Skin epidermis (tissue), 12 donors: ENCODE results near the gene ZNRF2.

Experiments
- H3K27ac ChIP-seq, 21 experiments: fragments of 200-600 bp; sonication (generic) in 11 of 21; one replicate each; pipeline ENCODE4 v1.5.0; 2020; ENCODE audit warnings: mild to moderate bottlenecking in 3 of 21, inconsistent platforms in 2 of 21, moderate library complexity in 2 of 21
- H3K4me3 ChIP-seq, 7 experiments: fragments of 200-600 bp; sonication (generic) in 2 of 7; one replicate each; pipeline ENCODE4 v1.5.0; 2020; ENCODE audit warnings: inconsistent platforms in 2 of 7, mild to moderate bottlenecking in 2 of 7, moderate library complexity in 1 of 7

The ZNRF2 gene

DNA sequence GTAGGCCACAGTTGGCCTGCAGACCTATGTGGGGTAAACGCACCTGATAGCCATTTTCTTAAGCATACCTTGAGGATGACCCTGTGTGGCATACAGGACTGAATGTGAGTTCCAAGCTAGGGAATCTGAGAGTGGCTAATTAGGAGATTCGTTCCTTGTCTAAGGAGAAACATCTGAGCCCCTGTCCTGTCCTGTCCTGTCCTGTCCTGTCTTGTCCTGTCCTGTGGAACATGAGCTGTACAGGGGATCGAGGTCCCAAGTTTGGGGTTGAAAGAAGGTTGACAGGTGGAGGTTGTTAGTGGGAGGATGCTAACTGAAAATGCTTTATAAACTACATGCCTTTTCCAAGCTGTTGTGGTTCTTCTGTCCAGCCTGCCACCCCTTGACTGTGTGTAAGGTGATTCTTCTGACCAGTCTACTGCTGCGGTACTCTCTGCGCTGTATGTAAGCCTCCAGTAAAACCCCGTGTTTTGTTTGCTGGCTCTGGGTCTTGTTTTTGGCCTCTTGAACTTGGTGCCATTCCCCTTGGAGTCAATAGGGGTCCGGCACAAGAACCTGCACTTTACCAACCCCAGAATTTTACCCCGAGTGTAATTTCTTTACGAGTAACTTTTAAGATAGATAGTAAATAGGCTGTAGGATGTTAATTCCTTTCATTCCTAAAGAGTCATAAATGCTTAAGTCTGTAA, 26.4 kb downstream of the ZNRF2 start:
- H3K27ac ChIP-seq = no peak overlapping the region
- no peak overlapping the region for H3K4me3 ChIP-seq

DNA sequence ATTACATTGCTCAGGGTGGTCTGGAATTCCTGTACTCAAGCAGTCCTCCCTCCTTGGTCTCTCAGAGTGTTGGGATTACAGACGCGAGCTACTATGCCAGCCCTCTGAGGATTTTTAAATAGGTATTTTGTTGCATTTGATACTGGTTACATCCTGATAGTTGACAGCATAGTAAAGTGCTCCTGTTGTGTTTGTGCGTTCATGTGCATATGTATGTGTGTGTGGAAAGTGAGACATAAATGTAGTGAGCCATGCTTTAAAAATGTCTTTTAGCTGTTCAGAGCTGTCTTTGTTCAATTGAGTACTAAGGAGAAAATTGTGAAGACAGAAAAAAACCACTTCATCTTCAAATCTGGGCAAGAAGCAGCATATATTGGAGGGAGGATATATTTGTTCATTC, 27.8 kb downstream of the ZNRF2 start:
- Histone ChIP-seq H3K27ac (no peak overlapping the region), H3K4me3 (no peak overlapping the region)

DNA sequence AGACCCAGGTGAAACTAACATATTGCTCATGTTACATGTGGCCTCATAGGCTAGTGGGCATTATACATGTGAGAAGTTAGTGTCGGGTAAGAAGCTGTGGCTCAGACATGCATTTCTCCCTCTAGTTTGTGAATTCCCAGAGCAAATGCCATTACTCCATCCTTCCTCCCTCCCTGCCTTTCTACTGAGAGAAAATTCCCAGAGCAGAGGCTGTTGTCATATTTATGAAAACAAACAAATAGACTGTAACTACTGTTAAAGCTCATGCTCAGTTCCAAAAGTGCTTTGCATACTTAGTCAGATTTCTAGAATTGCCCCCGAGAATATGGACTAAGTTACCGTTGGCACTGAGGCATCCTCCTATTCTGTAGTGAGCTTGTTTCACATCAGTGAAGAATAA, 29.0 kb downstream of the ZNRF2 start:
- H3K4me3 ChIP-seq = no peak overlapping the region
- H3K27ac ChIP-seq = no peak overlapping the region

DNA sequence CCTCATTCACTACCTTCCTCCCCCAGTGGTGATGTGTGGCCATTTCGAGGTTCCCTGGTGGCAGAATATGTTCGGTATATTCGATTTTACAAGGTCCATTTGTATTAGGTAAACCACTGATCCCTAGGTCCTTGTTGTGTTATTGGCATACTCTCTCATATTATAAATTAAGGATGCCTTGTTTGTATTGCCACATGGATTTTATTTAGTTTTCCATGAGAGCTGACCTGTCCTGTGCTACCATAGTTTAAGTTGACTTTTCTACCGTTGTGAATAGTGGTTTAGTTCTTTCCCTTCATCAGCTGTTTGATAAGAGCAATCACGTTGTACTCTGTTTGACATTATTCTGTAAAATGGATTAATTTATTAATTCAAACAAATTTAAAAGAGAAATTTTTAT, 29.4 kb downstream of the ZNRF2 start:
- Histone ChIP-seq H3K4me3 (no peak overlapping the region), H3K27ac (no peak overlapping the region)

DNA sequence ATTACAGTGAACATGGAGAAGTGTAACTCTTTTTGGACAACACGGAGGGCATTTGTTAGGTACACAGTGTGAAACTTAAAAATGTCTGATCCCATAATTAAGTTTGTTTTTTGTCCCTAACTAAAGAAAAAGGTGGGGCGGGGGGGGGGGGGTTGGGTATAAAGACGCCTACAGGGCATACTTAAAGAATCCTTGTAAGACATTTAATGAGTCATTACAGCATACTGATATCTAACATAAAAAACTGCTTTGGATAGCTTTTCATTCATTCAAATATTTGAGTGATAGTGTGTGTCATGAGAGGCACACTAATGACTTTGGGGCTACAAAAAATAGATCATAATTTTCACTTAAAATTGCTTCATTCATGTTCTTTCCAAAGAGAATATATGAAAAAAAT, 31.2 kb downstream of the ZNRF2 start:
- H3K4me3 ChIP-seq = no peak overlapping the region
- no peak overlapping the region for H3K27ac ChIP-seq

DNA sequence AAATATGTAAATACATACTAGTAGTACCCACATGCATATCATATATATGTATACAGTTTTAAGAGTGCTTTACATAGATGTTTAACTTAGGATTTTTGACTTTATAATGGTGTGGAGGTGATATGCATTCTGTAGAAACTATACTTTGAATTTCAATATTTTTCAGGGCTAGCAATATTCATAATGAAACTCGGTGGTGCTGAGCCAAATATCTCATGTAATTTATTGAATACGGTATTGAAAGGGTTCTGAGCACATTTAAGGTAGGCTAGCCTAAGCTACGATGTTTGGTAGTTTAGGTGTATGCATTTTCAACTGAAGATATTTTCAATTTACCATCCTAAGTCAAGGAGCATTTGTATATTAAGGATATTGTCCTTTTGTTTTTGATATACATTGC, 36.0 kb downstream of the ZNRF2 start:
- no peak overlapping the region for H3K4me3 ChIP-seq
- peak overlapping the region in 10 of 21 experiments; percentile 48 to 92 (median 76) for H3K27ac ChIP-seq

DNA sequence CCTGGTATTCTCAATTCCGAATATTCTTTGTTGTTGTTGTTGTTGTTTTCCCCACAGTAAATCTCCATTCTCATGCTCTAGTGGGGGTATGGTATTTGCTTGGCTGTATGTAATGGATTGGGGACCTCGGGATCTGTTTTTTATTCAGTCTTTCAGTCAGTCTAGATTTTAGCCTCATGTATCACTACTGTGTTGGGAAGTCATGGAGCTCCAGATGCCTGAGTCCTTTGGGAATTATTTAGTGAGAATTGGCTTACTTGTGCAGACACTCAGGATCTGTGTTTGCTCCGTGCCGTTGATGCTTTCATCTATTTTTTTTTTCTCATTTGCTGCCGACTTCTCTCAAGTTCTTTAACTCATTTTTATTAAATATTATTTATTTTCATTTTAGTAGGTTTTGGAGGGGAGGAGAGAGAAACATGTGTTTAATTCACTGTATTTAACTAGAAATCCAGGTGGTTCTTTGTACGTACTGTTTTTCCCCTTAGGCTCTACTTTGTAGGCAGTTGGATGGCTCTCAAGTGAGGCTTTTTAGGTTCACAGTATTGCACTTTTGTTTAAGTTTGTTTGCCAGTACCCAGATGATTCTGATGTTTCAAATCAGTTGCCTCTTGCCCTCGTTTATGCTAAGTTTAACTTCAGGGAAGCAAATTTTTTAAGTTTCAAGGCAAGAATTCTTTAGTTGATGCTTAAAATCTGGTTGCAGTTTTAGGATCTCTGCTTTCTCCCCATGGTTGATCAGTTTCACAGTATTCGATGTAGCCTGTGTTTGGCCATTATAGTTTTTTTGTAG, 36.9 kb downstream of the ZNRF2 start:
- H3K27ac ChIP-seq = peak overlapping the region in 18 of 21 experiments; percentile 39 to 92 (median 74)
- peak overlapping the region in 2 of 7 experiments; percentile 2 to 17 for H3K4me3 ChIP-seq

DNA sequence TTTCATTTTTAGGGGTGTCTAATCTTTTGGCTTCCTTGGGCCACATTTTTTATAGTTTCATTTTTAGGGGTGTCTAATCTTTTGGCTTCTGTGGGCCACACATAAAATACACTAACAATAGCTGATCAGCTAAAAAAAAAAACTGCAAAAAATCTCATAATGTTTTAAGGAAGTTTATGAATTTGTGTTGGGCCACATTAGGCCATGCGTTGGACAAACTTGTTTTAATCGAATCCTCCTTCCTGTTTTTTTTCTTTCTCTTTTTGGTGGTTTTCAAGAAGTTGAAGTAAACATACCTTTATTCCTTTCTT, 37.4 kb downstream of the ZNRF2 start:
- peak overlapping the region in 18 of 21 experiments; percentile 39 to 92 (median 74) for H3K27ac ChIP-seq
- H3K4me3 ChIP-seq = peak overlapping the region in 3 of 7 experiments; percentile 2 to 17 (median 3)

DNA sequence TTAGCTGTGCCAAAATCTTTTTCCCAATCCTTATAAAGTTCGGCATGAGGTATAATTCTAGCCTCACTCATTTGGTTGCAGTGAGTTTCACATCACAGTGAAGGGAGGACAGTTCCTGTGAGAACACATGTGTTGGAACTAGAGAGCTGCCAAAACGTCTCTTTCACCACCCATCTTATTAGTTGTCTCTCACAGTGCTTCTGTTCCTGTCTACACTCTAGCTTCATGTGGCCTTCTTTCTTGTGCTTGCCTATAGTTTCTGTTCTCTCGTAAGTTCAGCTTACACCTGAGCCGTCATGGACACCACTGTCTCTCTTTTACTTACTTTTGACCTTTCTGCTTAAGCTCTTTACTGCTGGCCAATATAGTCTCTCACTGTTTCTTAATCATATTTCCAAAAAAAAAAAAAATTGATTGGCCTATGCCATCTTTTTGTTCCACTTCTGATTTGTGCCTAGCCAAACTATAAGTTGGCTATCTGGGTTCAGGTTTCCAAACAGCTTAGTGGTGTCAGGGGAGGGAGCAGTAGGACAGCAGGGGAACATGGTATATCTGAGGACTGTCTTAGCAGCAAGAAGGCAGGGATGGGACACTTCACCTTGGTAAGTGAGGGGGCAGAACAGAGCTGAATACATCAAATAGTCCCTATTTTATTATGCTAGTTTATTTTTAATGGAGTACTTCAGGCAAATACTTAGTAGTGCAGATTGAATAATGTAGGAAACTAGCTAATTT, 38.0 kb downstream of the ZNRF2 start:
- Histone ChIP-seq H3K27ac (peak overlapping the region in 19 of 21 experiments; percentile 4 to 92 (median 73)), H3K4me3 (peak overlapping the region in 3 of 7 experiments; percentile 2 to 17 (median 3))

DNA sequence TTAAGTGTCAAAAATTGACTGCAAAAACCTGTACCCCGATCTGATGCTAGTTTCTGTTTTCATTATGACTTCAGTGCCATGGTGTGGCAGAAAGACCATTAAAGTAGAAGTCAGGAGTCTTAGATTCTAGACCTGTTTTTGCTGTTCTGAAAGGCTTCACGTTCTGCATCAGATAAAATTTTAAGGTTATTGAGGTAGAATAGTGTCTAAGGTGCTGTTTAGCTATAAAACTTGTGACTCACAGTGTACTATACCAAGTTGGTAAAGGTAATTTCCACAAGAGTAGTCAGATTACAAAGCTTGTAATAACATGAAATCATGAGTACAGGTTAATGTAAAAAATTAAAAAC, 38.6 kb downstream of the ZNRF2 start:
- H3K27ac ChIP-seq = peak overlapping the region in 18 of 21 experiments; percentile 4 to 92 (median 74)
- no peak overlapping the region for H3K4me3 ChIP-seq

DNA sequence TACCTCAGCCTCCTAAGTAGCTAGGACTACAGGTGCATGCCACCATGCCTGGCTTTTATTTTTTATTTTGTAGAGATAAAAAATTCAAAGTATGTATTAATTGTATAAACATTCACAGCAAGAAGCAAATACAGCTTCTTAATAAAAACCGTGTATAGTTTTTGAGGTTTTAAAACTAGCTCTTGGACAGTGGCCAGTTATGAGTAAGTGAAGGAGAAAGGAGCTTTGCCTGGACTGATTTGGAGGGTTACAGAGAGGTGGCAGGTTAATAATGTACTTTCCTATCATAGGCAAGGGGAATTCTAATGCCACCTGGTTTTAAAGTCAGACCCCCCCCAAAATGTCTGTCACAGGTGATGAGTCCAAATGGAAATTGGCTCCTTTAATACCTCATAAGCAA, 43.4 kb downstream of the ZNRF2 start:
- Histone ChIP-seq H3K4me3 (no peak overlapping the region), H3K27ac (peak overlapping the region in 1 of 21 experiments; percentile 17)

DNA sequence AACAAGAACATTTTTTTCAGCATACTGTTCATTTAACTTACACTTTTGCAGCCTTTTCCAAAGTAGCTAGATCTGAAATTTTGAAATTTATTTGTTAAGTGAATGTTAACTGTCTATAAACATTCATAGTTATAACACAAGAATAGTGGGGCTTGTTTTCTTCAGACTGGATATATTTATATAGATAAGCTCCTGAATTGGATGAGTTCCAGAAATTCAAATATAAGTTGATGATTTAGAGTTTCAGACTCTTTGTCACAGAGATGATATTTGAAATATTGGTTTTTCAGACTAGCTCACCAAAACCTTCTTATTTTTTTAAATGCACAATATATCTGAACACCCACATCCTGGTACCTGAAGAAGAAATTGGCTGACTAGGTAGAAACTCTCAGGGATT, 44.0 kb downstream of the ZNRF2 start:
- Histone ChIP-seq H3K27ac (peak overlapping the region in 1 of 21 experiments; percentile 17), H3K4me3 (no peak overlapping the region)

DNA sequence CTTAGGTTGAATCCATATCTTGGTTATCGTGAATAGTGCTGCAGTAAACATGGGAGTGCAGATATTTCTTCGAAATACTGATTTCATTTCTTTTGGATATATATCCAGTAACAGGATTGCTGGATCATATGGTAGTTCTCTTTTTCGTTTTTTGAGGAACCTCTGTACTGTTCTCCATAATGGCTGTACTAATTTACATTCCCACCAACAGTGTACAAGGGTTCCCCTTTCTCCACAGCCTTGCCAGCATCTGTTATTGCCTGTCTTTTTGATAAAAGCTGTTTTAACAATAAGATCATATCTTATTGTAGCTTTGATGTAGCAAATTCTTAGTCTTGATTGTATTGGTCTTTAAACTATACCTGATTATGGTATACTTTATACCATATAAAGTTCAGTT, 45.3 kb downstream of the ZNRF2 start:
- Histone ChIP-seq H3K27ac (peak overlapping the region in 4 of 21 experiments; percentile 1 to 73 (median 43)), H3K4me3 (no peak overlapping the region)

DNA sequence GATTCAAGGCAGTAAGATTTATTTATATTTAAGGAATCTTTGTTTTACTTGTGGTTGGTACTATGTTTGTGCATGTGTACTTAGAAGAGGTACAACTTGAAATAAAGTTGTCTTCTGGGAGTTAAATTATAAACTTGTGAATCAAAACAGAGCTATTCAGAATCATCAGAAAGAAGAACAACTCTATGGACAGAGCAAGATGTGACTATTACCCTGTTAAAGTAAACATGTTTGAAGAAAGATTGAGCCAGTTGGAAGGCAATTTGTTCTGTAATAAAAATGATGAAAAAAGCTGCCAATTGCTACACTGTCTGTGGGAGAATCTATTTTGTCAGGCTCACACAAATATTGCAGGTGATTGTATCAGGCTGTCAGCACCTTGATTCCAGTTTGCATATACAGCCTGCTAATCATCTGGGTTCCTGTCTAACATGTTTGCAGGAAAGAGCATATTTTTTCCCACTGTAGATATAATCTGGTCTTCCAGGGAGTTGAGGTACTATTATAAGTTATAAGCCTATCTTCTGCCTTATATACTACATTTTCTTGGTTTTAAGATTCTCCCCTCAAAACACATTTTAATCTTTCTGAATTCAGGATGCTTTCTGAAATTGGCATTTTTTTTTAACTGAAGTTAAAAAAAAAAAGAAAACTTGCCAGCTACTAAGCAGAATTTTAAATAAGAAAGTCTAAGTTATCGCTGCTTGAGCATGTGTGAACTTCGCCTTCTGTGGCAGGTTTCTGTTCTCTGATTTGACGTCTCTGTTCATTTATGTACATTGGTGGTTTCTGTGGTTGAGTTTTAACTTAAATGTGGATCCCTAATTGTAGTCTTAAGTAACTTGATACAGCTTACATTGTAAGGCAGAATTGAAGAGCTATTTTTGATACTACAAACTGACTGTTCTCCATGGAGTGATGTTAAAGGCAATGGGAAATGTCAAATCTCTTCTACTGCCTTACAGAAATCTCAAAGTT, 46.0 kb downstream of the ZNRF2 start:
- H3K27ac ChIP-seq = peak overlapping the region in 12 of 21 experiments; percentile 1 to 73 (median 20)
- no peak overlapping the region for H3K4me3 ChIP-seq

DNA sequence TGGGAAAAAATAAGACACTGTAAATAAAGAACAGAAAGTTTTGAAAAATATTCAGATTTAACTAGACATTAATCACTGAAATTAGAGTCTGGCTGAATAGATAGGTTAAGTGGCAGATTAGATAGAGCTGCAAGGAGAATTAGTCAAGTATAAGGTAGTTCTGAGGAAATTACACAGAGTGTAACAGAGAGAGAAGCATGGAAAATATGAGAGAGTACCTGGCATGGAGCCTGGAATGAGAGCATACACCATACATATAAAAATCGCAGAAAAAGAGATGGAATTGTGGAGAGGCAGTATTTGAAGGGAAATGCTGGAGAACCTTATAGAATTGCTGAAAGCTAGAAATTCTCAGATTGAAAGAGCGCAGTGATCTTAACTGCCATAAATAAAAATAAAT, 46.9 kb downstream of the ZNRF2 start:
- Histone ChIP-seq H3K4me3 (no peak overlapping the region), H3K27ac (peak overlapping the region in 4 of 21 experiments; percentile 23 to 73 (median 58))

DNA sequence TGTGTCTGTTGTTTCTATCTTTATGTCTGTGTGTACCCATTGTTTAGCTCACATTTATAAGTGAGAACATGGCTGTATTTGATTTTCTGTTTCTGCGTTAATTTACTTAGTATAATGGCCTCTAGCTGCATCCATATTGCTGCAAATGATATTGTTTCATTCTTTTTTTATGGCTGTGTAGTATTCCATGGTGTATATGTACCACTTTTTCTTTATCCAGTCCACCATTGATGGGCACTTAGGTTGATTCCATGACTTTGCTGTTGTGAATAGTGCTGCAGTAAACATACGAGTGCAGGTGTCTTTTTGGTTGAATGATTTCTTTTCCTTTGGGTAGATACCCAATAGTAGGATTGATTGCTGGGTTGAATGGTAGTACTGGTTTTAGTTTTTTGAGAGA, 48.2 kb downstream of the ZNRF2 start:
- no peak overlapping the region for H3K4me3 ChIP-seq
- H3K27ac ChIP-seq = no peak overlapping the region

DNA sequence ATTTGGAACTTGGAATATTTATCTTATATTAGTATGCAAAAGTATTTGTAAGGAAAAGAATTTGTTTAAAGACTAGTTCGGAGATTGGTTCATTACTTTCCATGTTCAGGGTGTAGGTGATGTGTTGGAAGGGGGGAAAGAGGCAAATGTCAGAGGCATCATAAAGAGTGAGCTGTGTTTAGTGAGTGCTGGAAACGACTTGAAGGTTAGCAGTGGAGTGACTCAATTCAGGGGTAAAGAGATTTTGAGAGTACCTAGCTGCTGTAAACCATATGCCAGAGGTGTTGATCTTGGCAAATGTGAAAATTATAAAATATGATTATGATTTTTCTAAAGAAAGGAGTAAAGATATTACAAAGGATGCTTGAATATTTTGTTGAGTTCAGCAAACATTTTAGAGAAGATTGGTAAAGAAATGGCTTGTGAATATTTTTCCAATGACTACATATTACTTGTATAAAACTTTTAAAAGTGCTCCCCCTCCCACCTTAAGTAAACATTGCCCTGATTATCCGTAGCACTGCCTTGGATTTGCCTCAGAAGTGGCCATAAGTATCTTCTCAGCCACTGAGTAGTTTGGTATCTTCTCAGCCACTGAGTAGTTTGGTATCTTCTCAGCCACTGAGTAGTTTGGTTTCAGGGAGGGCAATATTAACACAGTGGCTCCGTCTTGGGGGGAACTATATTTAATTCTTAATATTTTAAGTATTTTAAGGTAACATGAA, 51.5 kb downstream of the ZNRF2 start:
- no peak overlapping the region for H3K27ac ChIP-seq
- H3K4me3 ChIP-seq = no peak overlapping the region

DNA sequence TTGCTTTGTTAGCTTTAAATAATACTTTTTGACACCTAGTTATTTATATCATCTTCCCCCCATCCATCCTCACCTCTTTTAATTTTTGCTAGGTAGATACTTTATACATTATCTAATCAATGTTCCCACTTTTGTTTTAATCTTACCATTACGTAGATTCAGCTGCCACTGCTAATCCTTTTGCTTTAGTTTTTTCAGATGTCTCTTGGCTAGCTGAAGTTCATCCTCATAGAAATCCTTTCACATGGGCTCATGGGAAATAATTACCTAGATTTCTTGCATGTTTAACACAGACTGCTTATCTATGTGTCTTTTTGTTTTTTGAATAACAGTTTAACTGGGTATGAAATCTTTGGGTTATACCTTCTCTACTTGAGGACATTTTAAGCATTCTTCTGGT, 60.1 kb downstream of the ZNRF2 start:
- H3K4me3 ChIP-seq = no peak overlapping the region
- H3K27ac ChIP-seq = peak overlapping the region in 1 of 21 experiments; percentile 1
